SKM-1 (cell line): ENCODE results near the gene CHST7.
"Not testable (repeated sequence)": the region's sequence is repeated elsewhere in the genome, so short reads cannot be mapped to it uniquely, and the experiment has no call there.

Experiments
- DNase-seq: peaks from one replicate; lab custom pipeline; 2025; ENCODE audit not compliant: unreplicated experiment; lab: John Stamatoyannopoulos, UW

Gene CHST7, protein sequence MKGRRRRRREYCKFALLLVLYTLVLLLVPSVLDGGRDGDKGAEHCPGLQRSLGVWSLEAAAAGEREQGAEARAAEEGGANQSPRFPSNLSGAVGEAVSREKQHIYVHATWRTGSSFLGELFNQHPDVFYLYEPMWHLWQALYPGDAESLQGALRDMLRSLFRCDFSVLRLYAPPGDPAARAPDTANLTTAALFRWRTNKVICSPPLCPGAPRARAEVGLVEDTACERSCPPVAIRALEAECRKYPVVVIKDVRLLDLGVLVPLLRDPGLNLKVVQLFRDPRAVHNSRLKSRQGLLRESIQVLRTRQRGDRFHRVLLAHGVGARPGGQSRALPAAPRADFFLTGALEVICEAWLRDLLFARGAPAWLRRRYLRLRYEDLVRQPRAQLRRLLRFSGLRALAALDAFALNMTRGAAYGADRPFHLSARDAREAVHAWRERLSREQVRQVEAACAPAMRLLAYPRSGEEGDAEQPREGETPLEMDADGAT

DNA sequence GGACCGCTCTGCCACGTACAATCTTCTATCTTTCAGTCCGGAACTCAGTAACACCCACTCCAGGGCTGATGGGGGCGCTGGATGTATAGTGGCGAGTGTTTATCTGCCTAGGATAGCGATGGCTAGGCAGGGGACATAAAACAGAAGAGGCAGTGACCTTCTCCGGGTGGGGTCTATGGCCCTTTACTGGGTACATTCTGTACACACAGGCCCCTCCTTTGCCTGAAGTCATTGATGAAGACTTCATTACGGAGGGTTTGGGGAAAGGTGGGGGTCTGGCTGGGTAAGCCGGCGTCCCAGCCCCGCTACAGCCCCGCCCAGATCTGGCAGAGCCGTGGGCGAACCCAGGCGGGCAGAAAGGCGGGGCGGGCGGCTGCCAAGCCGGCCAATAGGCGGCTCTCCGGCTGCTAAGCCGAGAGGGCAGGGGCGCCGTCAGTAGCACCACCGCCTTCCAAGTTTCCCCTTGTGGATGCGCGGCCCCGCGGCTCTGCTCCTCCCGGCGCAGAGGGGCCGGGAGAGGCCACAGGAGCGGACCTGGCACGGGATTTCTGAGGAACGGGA lies at the start of gene CHST7:
Gene CHST7 (plus strand): TSS at position 435 of the 561 bp plus-strand sequence. CDS start 167 bp downstream, outside the sequence.
- DNase-seq: peak; percentile 11

DNA sequence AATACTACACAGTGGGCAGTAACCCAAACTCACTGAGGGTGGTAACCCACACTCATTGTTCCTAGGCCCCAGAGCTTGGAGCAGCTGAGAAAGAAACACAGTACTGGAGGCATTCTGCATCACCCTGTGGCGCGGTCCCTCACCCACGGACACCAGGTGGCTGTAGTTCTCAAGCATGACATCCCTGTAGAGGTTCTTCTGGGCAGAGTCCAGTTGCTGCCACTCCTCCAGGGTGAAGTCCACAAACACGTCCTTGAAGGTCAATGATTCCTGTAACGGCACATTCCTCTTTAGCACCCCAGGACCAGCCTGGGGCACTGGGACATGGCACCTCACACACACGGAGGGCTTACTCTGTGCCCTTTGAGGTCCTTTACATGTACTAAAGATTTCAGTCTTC lies 44.9 kb upstream of the CHST7 start:
- DNase-seq: not testable (repeated sequence)

DNA sequence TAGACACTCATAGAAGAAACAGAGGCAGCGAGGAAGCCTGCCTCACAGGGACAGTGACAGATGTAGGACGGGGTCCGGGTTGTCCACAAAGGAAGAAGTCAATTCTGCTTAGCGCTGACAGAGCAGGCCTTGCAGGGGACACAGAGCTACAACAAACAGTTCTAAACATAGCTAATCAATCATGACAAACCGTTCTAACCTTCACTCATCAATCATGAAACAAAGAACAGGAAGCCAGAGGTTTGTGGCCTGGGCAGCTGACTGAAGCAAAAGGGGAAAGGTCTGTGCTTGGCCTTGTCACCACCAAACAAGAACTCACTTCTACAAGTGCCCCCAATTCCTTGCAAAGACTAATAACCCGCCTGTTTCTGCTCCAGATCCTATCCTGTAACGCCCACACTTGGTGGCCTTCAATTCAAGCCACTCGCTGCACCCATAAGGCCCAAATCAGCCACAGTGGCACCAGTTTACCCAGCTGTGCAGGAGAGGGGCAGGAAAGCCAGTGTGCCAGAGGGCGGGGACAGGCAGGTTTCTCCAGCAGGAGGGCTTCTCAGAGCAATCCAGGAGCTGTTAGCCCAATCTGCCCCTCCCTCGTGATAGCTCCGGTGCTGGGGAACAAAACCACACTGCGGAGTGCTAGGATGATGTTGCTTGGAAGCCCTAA lies 43.7 kb upstream of the CHST7 start:
- DNase-seq: not testable (repeated sequence)

DNA sequence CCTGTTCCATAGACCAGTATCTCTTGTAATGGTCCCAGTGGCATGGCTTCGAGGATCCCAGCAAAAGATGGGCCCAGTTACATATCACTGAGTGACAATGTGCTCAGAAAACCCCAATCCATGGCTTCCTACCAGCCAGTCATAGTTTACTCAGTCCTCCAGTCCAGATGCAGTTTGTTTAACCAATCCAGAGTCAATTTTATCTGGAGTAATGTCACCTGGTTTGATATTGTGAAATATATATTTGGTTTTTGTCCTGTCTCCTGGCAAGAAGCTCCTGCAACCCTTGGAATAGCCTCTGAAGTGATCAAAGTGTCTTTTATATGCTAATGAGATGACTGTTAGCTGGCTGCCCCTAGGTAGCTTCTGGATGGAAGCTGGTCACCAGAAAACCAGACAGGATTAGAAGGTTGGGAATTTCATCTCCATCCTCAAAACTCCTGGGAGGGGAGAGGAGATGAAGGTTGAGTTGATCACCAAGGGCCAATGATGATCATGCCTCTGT lies 43.1 kb upstream of the CHST7 start:
- DNase-seq: not testable (repeated sequence)

DNA sequence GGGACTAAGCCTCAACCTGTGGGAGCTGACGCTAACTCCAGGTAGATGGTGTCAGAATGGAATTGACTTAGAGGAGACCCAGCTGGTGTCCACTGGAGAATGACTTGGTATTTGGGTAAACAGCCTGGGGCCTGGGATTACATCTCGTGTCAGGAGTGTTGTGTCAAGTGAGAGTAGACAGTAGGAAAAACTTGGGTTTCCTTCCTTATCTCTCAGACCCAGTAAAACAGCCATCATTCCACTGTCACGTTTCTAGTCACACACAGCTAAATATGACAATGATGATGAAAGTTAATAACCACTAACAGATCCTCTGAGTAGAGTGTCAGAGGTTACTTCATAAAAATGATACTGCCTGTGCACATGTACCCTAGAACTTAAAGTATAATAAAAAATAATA lies 42.1 kb upstream of the CHST7 start:
- no peak for DNase-seq

DNA sequence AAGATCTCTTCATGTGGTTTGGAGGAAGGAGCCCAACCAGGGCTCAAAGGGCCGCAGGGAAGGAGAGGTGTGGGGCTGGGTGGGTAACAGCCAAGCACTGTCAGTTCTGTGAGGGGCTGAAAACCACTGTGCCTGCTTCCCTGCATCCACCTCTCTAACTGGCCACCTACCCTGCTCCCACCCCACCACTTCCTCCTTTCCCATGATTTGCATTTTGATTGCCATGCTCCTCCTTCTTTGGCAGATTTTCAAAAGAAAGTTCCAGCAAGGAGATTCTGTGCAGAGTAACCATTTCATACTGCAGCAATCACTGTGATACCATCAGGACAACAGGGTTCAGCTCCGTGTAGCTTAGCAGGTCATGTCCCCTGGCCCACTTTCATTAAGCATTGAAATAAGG lies 30.1 kb upstream of the CHST7 start:
- DNase-seq: no peak

DNA sequence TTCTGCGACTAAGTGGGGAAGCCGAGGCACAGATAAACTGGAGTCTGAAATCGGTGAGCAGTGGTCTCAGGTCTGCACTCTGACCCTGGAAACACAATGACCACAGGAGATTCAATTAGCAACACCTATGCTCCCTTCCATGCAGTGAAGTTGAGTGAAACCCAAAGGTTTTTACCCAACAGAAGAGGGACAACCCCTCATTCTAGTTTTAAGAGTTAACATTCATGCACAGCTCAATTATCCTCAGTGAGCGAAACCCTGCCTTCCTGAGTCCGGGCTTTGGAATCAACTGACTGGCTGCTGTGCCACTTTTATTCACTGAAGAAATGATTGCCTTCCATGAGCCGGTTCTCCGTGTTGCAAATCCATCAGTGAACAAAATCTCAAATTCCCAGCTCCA lies 29.0 kb upstream of the CHST7 start:
- DNase-seq: not testable (repeated sequence)

DNA sequence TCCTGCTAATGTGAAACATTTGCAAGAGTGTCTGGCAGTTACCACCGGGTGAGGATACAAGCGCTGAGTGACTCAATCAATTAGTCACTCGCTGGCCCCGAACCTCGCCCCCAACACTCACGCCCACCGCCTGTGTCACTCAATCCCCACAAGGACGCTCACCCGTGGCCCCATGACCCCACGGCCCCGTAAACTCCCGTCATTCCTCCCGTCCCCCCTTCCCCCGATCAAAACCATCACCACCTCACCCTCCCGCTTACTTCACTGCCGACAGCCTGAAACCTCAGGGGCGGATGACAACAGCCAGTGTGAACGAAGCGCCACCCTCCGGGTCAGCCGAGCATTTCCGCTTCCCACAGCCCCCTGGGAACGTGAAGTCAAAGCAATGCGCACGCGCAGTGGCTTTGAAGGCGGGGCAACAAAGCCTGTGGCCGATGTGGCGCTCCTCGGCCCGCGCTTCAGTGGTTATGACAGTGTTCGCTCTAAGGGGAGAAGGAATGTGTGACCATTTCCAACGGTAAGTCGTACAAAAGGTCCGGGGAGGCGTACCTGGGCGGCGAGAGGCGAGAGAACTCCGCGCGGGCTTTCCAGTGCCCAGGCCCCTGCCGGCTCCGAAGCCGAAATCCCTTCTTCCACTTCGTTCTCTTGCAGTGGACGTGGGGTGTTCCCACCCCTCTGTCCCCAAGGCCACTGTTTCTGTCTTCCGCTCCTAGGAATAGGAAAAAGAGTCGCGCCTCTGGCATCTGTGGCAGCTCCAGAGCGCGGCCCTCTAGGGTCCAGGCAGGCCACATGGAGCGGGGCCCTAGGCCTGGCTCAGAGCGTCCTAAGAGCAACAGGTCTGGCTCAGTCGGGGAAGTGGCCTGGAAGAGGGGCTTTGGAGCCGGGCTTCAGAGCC lies 28.2 kb upstream of the CHST7 start, which contains the start of gene ZNF674:
Gene ZNF674 (minus strand): TSS at position 311 of the 895 bp plus-strand sequence. CDS start 3,334 bp downstream, outside the sequence.
- peak; percentile 45 for DNase-seq

DNA sequence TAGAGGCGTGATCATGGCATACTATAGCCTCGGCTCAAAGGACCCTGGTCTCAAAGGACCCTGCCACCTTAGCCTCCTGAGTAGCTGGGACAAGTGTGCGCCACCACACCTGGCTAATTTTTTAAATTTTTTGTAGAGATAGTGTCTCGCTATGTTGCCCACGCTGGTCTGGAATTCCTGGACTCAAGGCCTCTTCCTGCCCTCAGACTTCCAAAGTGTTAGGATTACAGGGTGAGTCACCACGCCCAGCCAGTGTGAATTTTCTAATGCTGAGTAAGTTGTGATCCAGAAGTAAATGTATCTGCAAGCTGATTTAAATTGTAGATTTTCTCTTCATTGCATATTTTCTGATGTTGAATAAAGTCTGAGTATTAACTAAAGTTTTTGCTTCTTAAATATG lies 25.7 kb upstream of the CHST7 start:
- no peak for DNase-seq

DNA sequence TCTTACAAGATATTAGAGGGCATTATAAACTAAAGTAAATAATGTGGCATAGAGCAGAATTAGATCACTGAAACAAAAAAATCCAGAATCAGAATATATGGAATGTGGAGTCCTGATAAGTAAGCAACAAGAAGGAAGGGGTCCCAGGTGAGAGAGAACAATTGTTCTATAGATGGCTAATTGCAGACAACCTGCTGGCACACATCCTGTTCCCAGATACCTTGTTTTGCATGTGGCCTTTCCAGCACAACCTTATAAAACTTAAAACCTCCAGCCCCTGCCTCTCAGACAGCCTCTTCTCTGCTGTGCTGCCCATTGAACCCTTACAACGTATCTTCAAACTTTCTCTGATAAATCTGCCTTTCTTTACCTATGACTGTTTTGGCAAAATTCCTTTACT lies 23.7 kb upstream of the CHST7 start:
- DNase-seq: no peak

DNA sequence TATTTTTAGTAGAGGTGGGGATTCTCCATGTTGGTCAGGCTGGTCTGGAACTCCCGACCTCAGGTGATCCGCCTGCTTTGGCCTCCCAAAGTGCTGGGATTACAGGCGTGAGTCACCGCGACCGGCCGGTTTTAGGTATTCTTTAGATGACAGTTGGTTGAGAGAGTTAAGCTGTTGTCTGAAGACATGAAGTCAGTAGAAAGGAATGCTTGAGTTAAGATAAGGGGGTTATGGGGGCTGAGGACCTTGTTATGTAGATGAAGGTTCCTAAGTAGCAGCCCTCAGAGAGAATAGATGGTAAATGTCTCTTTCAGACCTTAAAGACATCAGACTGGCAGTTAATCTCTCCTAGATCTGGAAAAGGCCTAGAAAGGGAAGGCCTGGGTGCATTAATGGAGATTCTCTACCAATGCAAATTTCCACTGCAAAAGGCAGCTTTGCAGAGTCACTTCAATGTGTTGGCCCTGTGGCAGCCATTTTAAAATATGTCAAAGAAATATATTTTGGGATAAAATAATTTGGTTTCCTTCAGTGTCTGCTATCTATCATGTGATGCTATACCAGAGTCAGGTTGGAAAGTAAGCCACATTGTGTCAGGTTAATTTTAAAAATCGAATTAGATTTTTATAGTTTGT lies 22.0 kb upstream of the CHST7 start:
- DNase-seq: no peak

DNA sequence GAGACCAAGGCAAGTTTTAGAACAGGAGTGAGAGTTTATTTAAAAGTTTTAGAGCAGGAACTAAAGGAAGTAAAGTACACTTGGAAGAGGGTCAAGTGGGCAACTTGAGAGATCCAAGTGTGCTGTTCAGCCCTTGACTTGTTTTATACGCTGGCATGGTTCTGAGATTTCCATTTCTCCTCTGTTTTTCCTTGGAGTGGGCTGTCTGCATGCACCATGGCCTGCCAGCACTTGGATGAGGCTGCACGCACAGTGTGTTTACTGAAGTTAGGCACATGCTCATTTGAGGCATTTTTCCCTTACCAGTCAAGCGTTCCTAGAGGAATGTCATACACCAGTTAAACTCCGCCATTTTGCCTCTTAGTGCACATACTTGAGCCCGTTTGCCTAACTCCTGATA lies 19.6 kb upstream of the CHST7 start:
- no peak for DNase-seq

DNA sequence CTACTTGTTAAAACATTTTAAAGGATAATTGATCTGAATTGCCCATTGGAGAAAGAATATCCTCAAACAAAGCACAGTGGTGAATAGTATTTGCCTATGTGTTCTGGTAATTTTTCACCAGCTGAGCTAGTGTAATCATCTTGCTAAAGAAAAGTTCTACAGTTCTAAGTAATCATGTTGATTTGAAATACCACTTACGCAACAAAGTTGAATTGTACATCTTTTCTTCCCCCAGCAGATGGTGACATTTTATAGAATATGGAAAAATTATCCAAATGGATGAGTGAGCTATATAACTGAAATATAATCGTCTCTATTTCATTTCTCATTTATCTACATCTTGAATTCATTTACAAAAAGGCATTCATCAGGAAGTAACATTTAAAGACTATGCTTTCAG lies 18.6 kb upstream of the CHST7 start:
- no peak for DNase-seq

DNA sequence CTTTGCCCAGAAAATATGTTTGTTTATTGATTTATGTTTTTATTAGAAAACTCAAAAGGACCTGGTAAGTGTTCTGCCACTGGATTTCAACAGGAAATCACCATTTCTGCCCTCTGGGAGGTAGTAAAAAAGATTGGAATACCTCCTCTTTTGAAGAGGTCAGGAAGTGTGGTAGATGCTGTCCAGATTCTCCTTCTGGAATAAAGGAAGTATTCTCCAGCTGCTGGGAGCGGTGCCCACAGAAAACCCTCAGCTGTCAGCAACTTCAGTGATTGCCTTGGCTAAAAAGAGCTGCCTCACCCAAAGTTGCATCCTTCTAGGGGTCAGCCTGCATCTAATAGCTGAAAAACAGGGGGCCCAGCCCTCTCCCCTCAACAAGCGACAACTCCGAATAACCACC lies 14.5 kb upstream of the CHST7 start:
- no peak for DNase-seq

DNA sequence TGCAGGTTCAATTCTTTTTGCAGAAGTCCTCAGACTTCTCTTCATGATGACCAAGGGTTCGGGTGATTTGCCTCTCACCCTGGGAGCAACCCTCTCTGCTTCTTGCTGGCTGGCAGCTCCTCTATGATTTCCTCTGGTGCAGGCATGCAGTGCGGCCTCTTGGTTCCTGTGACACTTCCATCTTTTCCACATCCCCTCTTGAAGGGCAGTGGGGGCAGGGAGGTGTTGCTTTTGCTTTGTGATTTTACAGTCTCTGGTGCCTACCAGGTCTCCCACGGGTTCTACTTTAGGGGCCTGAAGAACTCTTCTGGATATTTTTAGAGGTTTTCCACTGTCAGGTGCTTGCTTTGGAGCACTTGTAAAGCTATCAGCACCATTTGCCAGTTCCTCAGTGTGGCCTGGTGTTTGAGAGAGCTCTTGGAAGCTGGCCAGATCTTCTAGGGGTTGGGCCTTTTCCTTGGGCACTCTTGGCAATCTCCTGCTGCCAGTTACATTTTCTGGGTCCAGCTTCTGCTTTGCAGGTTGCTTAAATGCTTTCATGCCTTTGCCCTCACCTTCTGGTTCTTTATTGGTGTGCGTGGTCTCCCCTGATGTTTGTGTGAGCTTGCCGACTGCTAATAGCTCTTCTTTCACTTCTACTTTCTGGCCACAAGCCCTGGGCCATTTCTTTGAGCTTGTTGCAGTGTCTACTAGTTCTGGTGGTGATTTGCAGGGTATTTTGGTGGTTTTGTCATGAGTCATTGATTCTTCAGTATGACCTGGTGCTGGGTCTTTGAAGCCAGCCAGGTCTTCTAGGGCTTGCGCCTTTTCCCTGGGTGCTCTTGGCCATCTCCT lies 11.5 kb upstream of the CHST7 start:
- DNase-seq: peak; percentile 36

DNA sequence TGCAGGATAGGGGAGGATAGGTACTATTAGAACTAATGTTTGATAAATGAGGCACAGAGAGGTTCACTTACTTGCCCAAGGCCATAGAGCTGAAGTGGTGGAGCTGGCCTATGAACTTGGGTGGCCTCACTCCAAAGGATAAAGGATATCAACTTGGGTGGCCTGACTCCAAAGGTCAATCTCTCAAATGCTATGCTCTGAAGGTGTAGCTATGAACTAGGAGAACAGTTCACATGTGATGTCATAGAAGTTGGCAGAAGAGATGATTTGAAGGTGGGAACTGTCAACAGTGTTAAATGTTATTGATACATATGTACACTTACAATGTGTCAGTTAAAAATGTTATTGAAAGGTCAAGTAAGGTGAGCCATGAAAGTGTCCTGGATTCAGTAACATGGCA lies 6.2 kb upstream of the CHST7 start:
- no peak for DNase-seq

DNA sequence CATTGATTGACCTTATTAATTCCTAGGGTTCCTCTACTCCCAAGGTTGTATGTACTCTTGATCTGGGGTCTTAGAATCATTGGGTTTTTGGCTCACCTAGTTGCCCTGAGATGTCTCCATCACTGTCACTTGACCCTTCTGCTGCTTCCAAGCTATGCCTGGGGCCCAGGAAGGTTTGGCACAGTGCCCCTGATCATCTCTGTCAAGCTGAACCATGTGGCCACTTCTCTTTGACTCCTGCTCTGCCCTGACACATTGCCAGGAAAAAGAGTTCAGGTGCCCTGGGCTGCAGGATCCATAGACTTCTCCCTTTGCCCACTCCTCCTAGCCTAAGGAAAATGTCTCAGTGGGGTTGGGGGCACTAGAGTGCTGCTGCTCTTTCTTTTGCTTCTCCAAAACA lies 3.9 kb upstream of the CHST7 start:
- no peak for DNase-seq

DNA sequence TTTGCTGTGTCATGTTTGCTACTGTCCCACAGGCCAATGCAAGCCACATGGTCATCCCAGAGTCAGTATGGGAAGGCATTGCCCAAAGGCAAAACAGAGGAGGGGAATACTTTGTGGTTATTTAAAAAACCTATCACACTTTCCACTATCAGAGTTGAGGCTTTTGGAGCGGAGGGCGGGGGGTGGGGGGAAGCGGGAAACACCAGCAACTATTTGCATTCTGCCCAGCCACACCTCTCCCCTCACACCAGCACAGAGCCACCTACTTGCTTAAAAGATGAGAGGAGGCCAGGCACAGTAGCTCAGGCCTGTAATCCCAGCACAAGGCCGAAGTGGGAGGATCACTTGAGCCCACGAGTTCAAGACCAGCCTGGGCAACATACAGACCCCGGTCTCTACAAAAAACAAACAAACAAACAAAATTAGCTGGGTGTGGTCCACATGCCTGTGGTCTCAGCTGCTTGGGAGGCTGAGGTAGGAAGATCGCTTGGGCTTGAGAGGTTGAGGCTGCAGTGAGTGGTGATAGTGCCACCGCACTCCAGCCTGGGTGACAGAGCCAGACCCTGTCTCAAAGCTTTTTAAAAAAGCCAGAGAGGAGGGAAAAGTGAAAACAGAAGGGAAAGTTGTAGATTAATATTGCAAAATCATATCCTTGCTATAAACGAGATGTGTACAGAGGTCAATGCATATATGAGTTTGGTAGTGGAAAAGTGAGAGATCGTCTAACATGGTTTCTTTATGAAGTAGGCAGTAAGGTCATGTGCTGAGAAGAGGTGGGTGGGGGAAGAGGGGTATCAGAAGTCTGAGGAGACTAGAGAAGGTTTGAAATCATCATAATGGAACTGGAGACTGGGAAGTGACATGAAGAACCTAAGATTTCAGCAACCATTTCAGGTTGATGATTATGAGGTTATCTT lies 1.9 kb upstream of the CHST7 start:
- no peak for DNase-seq
